GM18498 (cell line): ENCODE data around the gene KMT2D.

Experiments used
- ATAC-seq: cut with Tn5 transposase; IDR thresholded peaks from one replicate; pipeline ENCODE4 v1.9.1; 2021; ENCODE audit warnings: mild to moderate bottlenecking, moderate library complexity; ENCODE audit not compliant: unreplicated experiment

KMT2D gene

DNA sequence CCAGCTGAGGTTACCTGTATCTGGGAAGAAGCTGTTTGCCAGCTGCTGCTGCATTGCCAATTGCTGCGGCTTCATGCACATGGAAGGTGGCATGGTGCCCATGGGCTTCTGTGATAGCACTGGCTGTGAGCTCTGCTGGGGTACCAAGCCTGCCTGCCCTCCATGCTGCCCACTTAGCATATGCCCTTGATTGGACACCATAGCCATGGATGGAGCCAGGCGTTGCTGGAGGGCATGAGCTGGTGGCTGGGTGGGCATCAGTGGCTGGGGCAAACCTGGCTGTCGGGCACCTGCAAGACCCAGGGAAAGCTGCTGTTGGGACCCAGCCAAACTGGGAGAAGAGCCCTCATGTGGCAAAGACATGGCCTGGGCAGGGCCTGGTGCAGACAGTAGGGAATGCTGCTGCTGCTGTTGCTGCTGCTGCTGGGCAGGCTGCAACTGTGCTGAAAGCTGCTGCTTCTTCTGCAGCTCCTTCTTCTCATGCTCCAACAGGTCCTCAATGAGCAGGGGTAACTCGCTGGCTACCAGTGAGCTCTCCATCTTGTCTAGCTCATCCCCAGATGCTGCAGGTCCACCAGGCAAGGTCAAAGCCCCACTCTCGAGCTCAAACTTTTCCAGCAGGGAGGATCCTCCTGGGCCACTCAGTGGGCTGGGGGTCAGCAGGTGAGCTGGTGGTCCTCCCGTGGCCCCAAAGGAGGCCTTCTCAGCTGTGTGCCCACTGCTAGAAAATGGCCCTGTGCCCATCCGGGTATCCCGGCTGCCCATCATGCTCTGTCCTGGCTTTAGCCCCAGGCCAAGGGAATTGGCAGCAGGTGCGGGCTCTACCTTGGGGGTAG lies 23.3 kb downstream of the KMT2D start:
- ATAC-seq, result no peak

DNA sequence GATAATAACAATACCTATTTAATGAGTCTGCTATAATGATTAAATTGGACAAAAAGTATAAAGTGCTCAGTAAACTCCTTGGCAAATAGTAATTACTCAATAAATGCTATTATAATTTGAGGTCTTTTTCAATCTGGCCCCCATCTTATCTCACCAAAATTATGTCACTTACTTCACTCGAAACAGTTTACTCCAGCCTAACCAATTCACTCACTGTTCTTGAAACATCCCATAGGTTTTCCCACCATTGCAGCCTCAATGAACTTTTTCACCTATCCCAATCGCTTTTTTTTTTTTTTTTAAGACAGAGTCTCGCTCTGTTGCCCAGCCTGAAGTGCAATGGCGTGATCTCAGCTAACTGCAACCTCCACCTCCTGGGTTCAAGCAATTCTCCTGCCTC lies 24.6 kb downstream of the KMT2D start:
- no peak for ATAC-seq

DNA sequence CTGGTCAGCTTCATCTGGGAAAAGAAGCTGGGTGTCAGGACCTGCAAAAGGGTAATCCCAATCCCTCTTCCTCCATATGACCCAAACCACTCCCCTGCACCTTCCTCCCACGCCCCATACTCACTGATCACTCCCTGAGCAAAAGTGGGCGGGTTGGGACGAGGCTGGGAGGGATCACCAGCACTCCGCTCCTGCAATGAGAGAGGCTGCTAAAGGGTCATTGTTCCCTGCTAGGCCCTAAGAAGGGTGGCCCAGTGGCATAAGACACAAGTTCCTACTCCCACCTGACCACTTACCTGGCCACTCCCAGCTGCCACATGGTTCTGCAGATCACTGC lies 26.3 kb downstream of the KMT2D start:
- no peak for ATAC-seq

GRCh38 chr12:49033611-49034285 lies 26.8 kb downstream of the KMT2D start:
- no peak for ATAC-seq

GRCh38 chr12:49032679-49033447 lies 27.7 kb downstream of the KMT2D start:
- no peak for ATAC-seq

DNA sequence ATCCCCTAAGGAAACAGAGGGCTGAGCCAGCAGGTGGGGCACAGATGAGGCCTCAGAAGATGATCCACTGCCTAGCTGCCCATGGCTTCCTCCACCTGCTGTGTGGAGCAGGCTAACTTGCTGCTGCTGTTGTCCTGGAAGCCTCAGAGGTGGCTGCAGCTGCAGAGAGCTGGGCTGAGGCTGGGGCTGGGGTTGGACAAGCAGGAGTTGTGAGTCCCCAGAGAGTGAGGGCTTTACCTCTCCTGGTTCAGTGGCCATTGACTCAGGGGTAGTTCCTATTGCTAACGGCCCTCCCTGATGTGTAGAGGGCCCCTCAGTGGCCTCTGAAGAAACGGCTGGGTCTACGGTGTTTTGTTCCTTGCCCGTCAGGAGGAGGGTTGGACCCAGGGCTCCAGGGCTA lies 28.3 kb downstream of the KMT2D start:
- ATAC-seq, result no peak

- no peak for ATAC-seq
Measured at GRCh38 chr12:49031573-49032161, 28.9 kb downstream of the KMT2D start.

GRCh38 chr12:49030714-49031572 lies 29.7 kb downstream of the KMT2D start:
- ATAC-seq, result no peak

DNA sequence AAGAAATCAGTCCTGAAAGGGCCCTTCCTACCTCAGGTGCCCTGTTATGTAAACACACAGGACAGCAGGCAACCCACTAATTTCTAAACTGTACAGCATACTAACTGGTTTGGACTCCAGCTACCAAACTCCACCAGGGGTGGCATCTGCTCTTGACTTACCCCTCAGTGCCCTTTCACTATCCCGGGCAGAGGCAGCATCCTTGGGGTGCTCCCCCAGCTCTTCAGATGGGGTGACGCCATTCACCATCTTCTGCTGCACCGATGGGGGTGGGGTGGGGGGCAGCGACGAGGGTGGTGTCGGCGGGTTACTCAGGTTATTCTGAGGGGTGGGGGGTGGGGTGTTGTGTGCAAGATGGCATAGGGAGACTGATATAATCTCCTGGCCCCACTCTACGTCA lies 30.5 kb downstream of the KMT2D start:
- ATAC-seq, result no peak

GRCh38 chr12:49028666-49029275 lies 31.8 kb downstream of the KMT2D start:
- no peak for ATAC-seq

GRCh38 chr12:49027846-49028555 lies 32.6 kb downstream of the KMT2D start:
- no peak for ATAC-seq

DNA sequence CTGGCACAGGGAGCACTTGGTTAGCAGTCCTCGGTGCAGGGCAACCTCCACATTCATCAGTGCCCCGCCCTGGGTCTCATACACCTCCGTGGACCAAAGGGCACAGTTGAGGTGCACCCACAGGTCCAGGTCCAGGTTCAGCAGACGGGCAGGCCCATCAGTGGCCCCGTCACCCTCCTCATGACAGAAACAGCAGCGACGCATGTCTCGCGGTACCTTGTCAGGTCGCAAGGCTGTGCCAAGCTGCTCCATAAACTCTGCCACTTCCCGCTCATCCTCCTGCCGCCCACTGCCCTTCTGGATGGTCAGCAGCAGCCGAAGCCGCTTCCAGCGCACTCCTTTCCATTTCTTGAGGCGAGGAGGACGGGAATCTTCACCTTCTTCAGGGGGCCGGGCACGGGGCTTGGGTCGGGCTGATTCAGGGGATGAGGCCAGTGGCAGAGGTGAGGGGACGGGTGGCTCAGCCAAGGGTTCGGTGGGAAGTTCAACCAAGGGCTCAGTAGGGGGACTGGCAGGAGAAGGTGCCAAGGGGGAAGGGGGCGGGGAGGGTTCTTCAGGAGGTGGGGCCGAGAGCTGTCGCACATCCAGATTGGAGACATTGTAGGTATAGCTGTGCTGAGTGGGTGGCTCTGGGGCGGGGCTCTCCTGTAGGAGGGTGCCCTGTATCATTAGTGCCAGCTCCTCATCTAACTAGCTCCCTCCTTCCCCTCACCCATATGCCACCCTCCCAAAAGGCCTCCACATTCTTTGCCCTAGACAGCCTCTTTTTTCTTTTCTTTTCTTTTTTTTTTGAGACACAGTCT lies 33.7 kb downstream of the KMT2D start:
- ATAC-seq, result no peak

- ATAC-seq, result no peak
Measured at GRCh38 chr12:49026101-49026500, 34.5 kb downstream of the KMT2D start.

DNA sequence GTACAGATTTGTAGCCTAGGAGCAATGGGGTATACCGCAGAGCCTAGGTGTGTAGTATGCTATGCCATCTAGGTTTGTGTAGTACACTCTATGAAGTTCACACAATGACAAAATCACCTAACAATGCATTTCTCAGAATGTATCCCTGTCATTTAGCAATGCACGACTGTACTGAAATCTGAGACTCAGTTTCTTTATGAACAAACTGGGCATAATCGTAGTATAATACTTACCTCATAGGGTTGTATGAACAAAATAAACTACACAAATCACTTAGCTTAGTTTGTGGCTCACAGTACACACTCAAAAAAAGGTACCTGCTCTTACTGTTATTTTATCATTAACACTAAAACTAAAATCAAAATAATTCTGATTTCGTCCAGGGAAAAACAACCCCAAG lies 35.1 kb downstream of the KMT2D start:
- no peak for ATAC-seq

- ATAC-seq, result no peak
Measured at GRCh38 chr12:49024543-49024942, 36.1 kb downstream of the KMT2D start.

- ATAC-seq, result no peak
Measured at GRCh38 chr12:49023812-49024211, 36.8 kb downstream of the KMT2D start.

GRCh38 chr12:49022558-49023178 lies 37.9 kb downstream of the KMT2D start:
- no peak for ATAC-seq

GRCh38 chr12:49021292-49021915 lies 39.2 kb downstream of the KMT2D start:
- no peak for ATAC-seq
